MM.1S (cell line): ENCODE measurements around the gene ASIC4.

Experiments
- EZH2phosphoT487 ChIP-seq: fragments of 300-600 bp; sonication (generic); IDR thresholded peaks from 2 replicates; pipeline ENCODE4 v1.6.1; 2018; ENCODE audit warnings: antibody characterized with exemption, low read length
- TF ChIP-seq, protein P1 (sequence below): fragments of 300-600 bp; sonication (generic); IDR thresholded peaks from 2 replicates; pipeline ENCODE4 v1.5.1; 2016; ENCODE audit warnings: antibody characterized with exemption, low read length, mixed read lengths

DNA sequence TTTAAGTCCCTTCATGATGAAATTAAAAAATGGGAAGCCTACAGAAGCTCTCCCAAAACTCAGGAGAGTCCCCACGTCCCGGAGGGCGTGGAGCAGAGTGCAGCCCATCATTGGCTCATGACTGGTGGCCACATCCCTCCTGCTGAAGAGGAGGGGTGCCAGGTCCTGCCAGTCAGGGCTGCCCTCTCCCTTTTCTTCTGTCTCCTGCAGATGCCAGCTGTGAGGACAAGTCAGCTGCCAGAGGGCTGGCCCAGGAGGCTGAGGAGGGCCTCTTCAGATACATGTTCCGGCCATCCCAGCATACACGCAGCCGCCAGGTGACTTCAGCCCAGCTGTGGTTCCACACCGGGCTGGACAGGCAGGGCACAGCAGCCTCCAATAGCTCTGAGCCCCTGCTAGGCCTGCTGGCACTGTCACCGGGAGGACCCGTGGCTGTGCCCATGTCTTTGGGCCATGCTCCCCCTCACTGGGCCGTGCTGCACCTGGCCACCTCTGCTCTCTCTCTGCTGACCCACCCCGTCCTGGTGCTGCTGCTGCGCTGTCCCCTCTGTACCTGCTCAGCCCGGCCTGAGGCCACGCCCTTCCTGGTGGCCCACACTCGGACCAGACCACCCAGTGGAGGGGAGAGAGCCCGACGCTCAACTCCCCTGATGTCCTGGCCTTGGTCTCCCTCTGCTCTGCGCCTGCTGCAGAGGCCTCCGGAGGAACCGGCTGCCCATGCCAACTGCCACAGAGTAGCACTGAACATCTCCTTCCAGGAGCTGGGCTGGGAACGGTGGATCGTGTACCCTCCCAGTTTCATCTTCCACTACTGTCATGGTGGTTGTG is 60.4 kb downstream of the ASIC4 start:
- TF ChIP-seq, protein P1, sequence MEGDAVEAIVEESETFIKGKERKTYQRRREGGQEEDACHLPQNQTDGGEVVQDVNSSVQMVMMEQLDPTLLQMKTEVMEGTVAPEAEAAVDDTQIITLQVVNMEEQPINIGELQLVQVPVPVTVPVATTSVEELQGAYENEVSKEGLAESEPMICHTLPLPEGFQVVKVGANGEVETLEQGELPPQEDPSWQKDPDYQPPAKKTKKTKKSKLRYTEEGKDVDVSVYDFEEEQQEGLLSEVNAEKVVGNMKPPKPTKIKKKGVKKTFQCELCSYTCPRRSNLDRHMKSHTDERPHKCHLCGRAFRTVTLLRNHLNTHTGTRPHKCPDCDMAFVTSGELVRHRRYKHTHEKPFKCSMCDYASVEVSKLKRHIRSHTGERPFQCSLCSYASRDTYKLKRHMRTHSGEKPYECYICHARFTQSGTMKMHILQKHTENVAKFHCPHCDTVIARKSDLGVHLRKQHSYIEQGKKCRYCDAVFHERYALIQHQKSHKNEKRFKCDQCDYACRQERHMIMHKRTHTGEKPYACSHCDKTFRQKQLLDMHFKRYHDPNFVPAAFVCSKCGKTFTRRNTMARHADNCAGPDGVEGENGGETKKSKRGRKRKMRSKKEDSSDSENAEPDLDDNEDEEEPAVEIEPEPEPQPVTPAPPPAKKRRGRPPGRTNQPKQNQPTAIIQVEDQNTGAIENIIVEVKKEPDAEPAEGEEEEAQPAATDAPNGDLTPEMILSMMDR = no peak
- no peak for TF ChIP-seq EZH2phosphoT487
